ENCODE results near the gene NUP93.
"Not testable (repeated sequence)": the region's sequence is repeated elsewhere in the genome, so short reads cannot be mapped to it uniquely, and the experiment has no call there.

The NUP93 gene

DNA sequence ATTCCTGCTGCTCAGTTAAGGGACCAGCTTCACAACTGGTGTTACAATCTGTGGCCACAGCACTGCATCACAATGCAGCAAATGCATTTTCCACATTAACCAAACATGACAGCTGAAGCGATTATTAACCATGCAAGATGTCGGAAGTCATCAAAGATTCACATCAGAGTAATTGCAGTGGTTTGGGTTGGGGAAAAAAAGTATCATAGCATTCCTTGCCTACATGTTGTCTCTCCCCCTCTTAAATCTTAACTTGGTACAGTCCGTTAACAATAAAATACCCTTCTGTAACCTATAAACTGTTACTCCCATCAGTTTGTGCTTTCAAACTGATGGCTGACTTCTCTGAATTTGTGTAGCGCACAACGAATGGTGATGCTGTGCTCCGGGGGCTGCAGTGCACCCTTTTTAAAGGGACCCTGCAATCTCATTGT lies 51.6 kb downstream of the NUP93 start:
- DNase-seq, result no peak

DNA sequence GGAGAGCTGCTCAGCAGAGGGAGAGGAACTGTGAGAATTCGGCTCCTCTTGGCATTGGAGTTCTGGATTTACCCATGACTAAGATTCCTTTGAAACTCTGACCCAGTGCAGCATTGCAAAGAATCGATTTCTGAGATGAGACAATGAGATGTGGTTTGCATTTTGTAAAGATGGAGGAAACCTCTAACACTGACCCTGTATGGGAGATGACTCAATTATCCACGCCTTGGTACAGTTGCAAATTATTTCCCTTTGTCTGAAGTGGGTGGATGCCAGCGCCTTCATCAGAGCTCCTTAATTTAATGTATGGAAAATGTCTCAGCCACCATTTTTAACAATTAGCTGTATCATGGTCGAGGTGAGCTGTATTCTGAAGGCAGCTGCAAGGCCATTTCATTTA lies 53.4 kb downstream of the NUP93 start:
- DNase-seq, result no peak

DNA sequence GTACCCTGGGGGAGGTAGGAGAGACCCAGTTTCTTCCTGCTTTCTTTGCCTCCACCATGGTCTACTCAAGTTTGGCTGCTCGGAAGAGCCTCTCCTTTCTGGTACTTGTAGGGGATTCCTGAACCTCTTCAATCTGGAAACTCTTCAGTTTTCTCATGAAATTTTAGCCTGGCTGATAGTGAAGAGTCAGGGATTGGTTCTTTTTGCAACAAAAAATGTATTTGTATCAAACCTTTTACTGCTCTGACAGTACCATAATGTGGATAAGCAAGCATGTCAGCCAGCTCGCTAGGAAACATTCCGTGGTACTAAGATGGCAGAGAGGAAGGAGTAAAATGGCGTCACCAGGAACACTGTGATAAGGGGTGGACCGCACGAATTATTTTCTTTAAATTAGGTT lies 55.4 kb downstream of the NUP93 start:
- DNase-seq, result no peak

DNA sequence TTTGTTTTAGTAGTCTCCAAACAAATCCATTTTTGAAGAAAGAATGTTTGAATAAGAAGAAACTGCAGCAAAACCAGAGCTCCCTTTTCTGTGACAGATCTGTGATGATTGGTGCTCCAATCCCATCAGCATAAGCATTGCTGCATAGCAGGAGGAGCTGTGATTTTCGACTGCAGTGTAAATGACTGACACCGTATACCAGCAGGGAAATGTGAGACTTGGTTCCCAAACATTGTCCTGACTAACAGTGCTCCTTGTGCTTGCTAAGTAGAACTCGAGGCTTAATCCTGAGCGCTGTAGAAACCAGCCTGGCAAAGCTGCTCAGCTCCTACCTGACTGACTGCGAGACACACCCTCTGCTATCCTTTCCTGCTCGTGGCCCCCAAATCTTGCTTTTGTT lies 57.2 kb downstream of the NUP93 start:
- no peak for DNase-seq

DNA sequence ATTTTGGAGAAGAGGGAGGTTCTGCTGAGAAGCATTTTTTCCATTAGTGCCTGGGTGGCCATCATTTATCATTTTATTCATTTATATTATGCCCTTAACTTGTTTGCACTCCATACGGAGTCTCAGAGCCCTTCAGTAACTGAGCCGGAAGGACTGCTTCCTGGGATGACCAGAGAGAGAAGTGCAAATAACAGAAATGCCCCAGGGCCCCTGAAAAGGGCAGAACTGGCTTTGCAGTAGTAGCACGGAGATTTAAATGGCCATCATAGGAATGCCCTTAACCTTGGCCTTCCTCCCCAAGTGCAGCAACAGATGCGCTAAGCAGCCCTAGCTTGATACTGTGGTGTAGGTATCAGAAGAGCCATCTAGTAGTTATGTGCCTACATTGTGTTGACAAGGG lies 58.5 kb downstream of the NUP93 start:
- DNase-seq, result no peak

DNA sequence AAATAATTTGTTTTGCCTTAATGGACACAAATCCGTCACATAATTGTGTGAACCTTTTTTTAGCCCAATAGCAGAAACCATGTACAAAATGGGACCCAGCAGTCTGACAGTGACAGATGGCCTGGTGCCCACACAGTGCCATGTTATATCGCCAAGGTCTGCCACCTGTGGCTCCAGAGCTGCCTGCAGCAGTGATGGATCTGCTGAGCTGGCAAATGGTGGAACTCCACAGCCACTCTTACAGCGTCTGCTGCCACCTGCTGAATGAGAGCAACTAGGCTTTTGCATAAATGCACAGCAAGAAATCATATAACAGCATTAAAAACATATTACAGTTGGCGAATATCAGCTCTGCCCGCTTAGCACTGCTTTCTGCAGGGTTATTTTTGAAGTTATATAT lies 59.4 kb downstream of the NUP93 start:
- DNase-seq, result no peak

DNA sequence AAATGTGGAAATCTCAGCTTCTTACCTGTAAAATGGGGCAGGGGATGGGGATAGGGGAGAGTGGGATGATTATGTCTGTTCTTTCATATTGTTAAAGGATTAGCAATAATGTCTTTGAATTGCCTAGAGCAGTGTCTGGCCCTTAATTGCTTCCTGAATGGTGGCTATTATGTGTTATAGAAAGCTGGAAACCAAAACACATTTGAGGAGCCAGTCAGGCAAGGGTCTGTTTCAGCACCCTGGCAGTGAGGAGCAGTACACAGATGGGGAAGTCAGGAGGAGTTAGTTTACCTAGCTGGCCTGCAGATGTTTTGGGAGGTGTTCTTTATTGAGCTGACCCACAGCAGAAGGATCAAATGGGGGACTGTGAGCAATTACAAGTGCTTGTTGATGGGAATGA lies 63.0 kb downstream of the NUP93 start:
- no peak for DNase-seq

DNA sequence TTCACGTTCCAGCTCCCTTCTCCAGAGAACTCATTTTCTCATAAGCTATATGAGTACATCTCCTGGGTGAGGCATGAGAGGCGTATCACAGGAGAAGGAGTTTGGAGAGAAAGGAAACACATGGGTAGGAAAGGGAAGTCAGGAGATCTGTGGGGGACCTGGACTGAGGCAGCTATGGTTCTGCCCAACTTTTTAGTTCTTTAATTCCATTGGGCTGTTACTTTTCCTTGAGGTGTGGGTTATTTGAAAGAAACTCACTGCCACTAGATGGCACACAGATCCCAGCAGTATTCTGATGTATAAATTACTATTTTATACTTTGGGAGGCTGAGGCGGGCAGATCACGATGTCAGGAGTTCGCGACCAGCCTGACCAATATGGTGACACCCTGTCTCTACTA lies 63.6 kb downstream of the NUP93 start:
- DNase-seq, result no peak

DNA sequence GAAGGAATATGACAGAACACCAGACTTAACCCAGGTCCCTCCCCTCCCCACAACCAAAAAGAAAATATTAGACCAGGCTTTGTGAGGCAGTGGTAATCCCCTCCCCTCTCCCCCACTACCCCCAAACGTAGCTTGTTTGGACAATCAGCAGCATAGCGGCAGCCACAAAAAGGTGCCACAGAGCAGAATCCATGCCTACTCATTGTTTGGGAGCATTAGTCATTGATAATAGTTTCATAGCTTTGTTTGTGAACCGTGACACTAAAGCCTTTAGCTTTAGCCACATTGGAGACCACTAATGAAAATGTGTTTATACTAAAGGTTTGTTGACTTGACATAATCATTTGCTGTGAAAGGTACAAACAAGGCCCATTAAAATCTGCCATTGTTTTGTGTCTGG lies 65.1 kb downstream of the NUP93 start:
- no peak for DNase-seq

DNA sequence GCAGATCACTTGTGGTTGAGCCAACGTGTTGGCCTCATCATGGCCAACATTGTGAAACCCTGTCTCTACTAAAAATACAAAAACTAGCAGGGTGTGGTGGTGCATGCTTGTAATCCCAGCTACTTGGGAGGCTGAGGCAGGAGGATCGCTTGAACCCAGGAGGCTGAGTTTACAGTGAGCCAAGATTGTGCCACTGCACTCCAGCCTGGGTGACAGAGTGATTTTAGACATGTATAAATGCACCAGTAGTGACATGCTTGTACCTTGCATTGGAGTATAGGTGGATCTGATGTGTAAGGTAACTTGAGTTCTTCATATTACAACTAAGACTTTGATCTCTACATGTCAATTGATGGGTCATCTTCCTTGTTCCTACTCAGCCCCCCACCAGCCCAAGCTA lies 67.1 kb downstream of the NUP93 start:
- not testable (repeated sequence) for DNase-seq

DNA sequence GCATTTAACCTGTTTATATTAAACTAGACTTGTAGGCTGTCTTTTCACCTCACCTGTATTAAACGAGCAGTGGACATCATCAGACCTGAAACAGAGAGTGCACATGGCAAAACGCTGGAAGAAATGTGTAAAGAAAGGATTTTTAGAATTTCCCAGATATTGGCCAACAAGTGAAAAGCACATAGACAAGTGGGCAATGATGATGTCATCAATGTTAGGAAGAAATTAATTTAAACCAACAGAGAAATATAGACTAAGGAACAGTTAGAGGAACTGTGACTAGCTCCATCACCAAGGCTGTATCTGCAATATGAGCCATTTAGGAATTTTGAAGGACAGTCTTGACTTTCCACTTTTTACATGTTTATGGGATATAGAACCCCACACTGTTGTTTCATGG lies 67.9 kb downstream of the NUP93 start:
- DNase-seq, result no peak

DNA sequence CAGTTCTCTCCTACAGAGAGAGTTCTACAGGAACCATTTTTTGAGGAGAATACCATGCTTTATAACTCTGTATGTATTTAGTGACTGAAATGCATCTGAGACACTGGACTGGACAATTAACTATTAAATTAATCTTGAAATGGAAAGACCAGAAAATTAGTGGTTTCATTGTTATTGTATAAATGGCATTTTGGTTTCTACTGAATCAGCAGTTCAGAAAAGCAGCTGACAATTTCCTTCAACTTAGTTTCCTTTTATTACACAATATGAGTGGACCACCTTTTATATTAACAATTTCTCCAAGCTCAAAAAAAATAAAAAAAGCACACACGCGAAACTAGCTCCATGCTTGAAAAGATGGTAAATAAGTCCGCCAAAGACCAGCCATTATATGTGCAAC lies 69.0 kb downstream of the NUP93 start:
- DNase-seq, result no peak

DNA sequence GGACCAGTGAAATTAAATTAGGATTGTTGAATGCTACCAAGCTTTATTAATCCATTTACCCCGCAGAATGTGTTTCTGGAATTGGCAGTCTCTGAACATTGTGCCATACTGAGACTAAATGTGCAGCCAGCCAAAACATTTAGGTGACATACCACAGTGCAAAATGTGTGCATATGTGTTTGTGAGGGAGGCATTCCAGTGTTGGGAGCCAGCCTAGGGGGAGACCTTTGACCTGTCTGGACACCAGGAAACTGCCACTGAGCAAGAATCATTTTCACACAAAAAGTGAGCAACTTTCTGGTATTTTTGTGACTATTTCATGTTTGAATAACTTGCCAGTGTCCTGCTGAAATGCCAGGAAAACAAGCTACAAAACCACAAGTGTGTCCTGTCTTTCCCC lies 70.4 kb downstream of the NUP93 start:
- no peak for DNase-seq

DNA sequence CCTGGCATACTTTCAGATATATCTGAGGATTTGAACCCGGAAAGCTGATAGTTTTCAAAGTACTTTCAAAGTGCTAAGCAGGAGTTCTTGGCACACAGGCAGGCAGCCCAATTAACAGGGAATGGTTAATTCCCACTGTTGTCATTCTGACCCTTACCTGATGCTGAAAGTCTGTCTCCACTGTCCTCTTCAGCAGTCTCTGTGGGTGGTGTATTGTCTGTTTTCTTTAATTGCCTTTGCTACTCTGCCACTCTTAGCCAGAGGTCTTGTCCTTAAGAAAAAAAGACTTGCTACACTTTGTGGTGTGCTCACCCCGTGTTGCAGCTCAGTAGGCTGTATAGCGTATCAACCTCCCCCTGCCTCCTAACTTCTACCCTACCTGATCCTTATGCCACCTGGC lies 71.8 kb downstream of the NUP93 start:
- no peak for DNase-seq

DNA sequence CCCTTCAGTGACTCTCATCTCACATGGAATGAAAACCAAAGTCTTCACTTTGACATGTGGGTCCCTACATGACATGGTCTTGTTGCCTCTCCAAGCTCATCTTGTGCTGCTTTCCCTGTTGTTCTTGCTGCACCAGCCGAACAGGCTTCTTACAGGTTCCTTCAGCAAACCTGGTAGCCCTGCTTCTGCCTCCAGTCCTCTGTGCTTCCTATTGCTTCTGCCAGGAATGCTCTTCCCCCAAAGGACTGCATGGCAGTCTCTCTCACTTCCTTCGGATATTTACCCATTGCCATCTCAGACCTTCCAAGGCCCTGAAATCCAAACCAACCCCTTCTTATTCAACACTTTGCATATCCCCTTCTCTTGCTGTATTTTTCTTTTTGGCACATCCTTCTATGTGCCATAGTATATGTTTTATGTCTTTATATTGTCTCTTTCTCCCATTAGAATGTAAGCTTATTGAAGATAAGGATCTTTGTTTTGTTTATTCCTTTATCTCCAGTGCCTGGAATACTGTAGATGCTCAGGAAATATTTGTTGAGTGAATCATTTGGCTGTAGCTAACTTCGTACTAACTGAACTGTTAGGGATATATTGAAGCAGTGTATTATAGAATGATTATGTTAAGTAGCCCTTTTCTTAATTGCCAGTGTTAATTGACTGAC lies 77.2 kb downstream of the NUP93 start:
- DNase-seq, result no peak

DNA sequence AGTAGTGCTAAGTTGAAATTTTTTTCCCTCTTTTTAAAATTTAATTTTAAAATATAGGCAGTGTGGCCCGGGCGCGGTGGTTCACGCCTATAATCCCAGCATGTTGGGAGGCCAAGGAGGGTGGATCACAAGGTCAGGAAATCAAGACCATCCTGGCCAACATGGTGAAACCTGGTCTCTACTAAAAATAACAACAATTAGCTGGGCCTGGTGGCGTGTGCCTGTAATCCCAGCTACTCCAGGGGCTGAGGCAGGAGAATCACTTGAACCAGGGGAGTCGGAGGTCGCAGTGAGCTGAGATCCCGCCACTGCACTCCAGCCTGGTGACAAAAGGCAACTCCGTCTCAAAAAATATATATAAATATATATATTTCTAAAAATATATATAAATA lies 77.7 kb downstream of the NUP93 start:
- not testable (repeated sequence) for DNase-seq

DNA sequence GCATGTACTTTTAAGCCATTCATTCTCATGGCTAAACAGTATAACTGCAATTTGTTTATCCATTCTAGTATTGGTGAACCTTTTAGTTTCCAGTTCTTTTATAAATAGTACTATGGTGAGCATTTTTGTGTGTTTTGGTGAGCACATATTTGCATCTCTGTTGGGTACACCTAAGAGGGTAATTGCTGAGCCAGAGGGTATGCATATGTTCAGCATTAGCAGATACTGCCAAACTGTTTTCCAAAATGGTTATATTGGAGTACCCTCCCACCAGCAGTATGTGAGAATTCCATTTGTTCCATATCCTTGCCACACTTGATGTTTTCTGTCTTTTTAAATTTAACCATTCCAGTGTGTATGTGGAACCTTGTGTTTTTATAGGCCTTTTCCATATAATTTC lies 81.0 kb downstream of the NUP93 start:
- DNase-seq, result no peak

DNA sequence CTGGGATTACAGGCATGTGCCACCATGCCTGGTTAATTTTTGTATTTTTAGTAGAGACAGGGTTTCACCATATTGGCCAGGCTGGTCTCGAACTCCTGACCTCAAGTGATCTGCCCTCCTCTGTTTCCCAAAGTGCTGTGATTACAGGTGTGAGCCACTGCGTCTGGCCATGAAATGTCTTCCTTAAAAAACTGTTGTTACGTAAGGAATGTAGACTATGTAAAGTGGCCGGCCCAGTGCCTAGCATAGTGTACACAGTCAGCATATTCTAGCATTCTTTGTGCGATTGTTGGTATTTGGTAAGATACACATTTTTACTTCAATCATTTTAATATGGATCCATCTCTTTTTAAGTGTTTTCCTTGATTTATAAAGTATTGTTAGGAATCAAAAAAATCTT lies 81.7 kb downstream of the NUP93 start:
- not testable (repeated sequence) for DNase-seq

DNA sequence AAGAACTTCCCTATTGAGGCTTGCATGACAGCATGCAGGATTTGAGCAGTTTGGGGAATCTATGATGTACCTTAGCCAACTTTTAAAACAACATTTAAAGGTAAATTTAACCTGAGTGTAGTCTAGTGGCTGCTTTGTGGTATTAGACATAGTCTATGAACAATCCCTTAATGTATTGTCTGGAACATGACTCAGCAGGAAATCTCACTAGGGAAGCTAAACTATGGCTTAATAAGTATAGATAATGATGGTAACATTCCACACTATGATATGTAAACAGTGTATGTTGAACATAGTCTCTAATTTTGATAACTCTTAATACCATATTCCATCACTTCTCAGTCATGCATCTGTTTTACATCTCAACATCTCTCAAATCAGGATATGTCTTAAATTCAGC lies 83.0 kb downstream of the NUP93 start:
- DNase-seq, result no peak

DNA sequence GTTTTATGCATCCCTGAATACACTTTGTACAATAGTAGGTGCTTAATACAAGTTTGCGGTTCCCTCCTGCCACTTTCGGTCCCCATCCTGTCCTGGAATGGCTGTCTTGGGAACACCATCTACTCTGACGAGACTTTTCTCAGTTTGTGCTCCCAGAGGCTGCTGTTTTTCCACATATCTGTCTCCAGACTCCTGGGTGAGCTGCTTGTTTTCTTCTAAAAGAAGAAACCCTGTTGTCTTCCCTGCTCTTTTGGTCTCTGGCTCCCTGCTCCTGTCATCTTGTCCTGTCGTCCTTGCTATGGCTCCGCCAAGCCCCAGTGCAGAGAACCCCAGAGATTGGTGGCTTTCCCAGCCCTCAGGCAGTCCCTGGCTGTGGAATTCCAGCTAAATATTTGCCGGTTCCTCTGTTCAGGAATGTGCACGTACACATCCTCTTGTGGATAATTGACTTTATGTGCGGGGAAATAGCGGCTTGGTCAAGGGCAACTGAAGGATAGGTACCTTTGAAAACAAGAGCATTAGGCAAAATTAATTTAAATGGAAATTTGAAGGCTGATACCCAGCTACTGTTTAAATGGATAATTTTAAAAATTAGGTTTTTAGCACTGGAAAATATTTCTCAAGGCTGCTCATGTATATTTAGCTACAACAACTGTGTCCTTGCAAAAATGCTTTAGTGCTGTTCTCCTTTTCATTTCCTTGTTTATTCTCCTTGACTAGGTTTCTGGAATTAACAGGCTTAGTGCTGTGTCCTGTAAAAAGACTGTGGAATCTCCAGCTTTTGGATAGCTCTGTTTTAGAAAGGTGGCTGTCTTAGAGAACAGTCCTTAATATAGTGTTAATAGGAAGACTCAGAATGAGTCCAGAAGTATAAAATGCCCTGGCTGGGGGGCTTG lies 84.9 kb downstream of the NUP93 start:
- no peak for DNase-seq

DNA sequence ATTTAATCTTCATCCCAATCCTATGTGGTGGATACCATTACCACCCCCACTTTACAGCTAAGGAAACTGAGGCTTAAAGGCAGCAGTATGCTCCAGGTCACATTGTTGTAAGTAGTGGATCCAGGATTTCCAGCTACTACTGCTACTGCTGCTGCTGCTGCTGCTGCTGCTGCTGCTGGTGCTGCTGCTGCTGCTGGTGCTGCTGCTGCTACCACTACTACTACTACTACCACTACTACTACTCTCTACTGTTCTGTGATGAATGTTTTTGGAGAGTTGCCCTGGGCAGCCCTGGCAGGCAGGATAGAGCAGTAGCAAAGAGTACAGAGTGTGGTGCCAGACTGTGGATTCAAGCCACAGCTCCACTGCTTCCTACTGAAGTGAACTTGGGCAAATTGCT lies 85.8 kb downstream of the NUP93 start:
- DNase-seq, result no peak

DNA sequence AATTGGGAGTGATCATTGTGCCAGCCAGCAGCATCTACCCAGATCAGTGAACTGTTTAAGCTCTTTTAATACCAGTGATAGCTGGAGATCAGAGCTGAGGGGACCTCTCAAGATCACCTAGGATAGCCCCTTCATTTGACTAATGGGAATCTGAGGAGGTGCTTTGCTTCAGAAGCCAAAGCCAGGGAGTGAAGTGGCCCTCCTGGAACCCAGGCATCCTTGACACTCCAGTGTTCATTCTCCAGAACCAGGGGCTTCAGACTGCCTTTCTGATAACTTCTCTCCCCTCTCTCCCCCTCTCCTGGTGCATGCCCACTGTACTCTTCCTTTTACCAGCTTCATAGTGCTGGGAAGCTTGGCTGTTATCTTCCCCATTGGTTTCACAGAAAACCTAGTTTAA lies 87.1 kb downstream of the NUP93 start:
- DNase-seq, result no peak

DNA sequence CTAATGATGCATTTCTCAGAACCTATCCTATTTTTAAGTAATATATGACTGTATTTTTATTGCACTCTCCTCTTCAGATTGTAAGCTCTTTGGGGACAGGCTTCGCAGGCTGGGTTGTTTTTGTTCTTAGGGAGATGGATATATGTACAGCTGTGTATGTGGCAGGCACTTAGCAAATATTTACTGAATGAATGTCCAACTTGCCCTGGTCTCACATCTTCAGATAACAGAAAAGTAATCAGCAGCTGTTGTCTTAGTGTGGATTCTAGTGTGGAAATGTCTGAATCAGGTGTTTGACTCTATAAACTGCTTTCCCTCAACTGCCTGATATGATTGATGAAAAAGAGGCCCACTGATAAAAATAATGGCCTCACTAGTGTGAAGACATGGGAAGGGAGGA lies 88.0 kb downstream of the NUP93 start:
- DNase-seq, result no peak

DNA sequence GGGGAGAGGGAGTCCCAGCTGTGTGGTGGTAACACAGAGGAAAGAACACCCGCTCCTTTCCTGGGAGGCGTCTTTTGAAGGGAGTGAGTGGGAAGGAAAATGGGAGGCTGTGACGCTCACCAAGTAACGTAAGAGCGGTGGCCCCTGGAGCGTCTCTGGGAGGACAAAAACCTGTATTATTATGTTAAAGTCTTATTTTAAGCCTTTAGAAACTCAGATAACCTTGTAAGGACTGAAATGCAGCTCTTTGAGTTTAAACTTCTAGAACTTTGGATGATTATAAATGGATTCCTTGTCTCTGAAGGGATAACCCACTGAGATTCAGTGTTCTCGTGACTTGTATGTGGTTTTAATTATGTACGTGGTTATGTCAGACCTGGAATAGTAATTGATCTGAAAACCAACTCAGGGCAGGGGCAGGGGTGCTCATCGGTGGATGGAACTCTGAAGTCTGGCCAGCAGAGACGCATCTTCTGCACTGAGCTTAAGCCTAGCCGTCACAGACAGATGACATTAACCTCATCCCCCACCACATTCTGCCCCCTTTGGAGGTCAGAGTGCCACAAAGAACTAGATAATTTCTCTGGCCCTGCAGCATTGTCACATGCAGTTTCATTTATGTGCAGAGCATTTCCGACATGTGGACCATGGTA lies 93.3 kb downstream of the NUP93 start:
- no peak for DNase-seq

All from KG1 (cell line).